Neural cell (in vitro differentiated cells): ENCODE data around the gene HNRNPR.

ENCODE experiments used
- CTCF ChIP-seq: fragments of 450-650 bp; IDR thresholded peaks from 2 replicates; pipeline ENCODE4 v1.5.1; 2014; ENCODE audit warnings: antibody characterized with exemption, mild to moderate bottlenecking, moderate library complexity; ENCODE audit not compliant: poor library complexity, severe bottlenecking
- POLR2AphosphoS5 ChIP-seq: IDR thresholded peaks from 2 replicates; pipeline ENCODE4 v1.6.1; 2012
- REST ChIP-seq: IDR thresholded peaks from 2 replicates; pipeline ENCODE4 v1.6.1; 2012; ENCODE audit warnings: borderline replicate concordance

- TF ChIP-seq CTCF (no peak), POLR2AphosphoS5 (no peak), REST (no peak)
Observed at GRCh38 chr1:23384312-23385058, 40.4 kb upstream of the HNRNPR start.
